H4 (cell line): ENCODE results near the gene TNNI3. TPM values are rescaled to one million over a fixed set of nuclear protein-coding genes. Genes with fewer than 3 reads are reported as not detected.

Source experiments
- DNase-seq: peaks from one replicate; pipeline ENCODE4 v3.0.0-alpha.2; 2015; ENCODE audit warnings: low spot score
- total RNA-seq: library from RNA; depleted of rRNA; stranded (reverse); fragments of >200 nt; shearing (Covaris generic); gene quantifications from 2 replicates; pipeline ENCODE4 v1.2.3, GENCODE V29; 2014

Gene TNNI3
- total RNA-seq, 1 experiment from 2014 or later: not detected

- no peak for DNase-seq
These were observed 9.8 kb downstream of the TNNI3 start for GRCh38 chr19:55147545-55148251.

GRCh38 chr19:55146705-55147273, 10.7 kb downstream of the TNNI3 start:
- DNase-seq: peak; percentile 95

GRCh38 chr19:55146078-55146704, 11.3 kb downstream of the TNNI3 start:
- DNase-seq: peak; percentile 83

GRCh38 chr19:55145232-55145631, 12.3 kb downstream of the TNNI3 start:
- DNase-seq: no peak

- no peak for DNase-seq
These were observed 15.8 kb downstream of the TNNI3 start for GRCh38 chr19:55141696-55142095.

- DNase-seq: no peak
These were observed 19.6 kb downstream of the TNNI3 start for GRCh38 chr19:55137915-55138314.

GRCh38 chr19:55136399-55137102, 21.0 kb downstream of the TNNI3 start:
- peak; percentile 23 for DNase-seq

- no peak for DNase-seq
These were observed 22.8 kb downstream of the TNNI3 start for GRCh38 chr19:55134736-55135135.

GRCh38 chr19:55133639-55134444, 23.7 kb downstream of the TNNI3 start:
- no peak for DNase-seq

- DNase-seq: no peak
These were observed 24.9 kb downstream of the TNNI3 start for GRCh38 chr19:55132453-55133129.

- DNase-seq: no peak
These were observed 26.1 kb downstream of the TNNI3 start for GRCh38 chr19:55131421-55131820.

GRCh38 chr19:55119053-55119452, 38.5 kb downstream of the TNNI3 start:
- DNase-seq: no peak

GRCh38 chr19:55118401-55118991, 39.0 kb downstream of the TNNI3 start:
- DNase-seq: no peak

- peak; percentile 100 for DNase-seq
These were observed 39.7 kb downstream of the TNNI3 start for GRCh38 chr19:55117663-55118391.

- DNase-seq: peak; percentile 21
These were observed 40.5 kb downstream of the TNNI3 start, which contains the start of gene PPP1R12C for GRCh38 chr19:55116859-55117662. TSS of gene PPP1R12C (minus strand) at chr19:55117637. CDS start at chr19:55117543, 94 bp downstream.

GRCh38 chr19:55116232-55116858, 41.2 kb downstream of the TNNI3 start:
- DNase-seq: peak; percentile 74

- peak; percentile 23 for DNase-seq
These were observed 42.0 kb downstream of the TNNI3 start for GRCh38 chr19:55115446-55116065.

GRCh38 chr19:55114566-55115145, 42.9 kb downstream of the TNNI3 start:
- no peak for DNase-seq
